Measurements from ENCODE around the gene CDCA3. TPM values are rescaled to one million over a fixed set of nuclear protein-coding genes. Genes with fewer than 3 reads are reported as not detected.

CDCA3 gene
- total RNA-seq, 2 experiments from 2014 or later, result 151 to 222 TPM

GRCh38 chr12:6869049-6870021, 18.2 kb upstream of the CDCA3 start:
- BruUV-seq (replicated peaks), result no TSS peak

GRCh38 chr12:6868211-6869048, 17.3 kb upstream of the CDCA3 start:
- no peaks in the 10 kb centered on the region for H3K9me3 ChIP-seq (ENCODE audit: low read length)
- DNase-seq (ENCODE audit: low spot score), result peak; percentile 55
- peak overlapping the region; percentile 93 for H3K4me3 ChIP-seq (ENCODE audit: low read depth, low read length, poor library complexity, severe bottlenecking)
- BruUV-seq (replicated peaks), result no TSS peak
- intact Hi-C loops (cut with micrococcal nuclease; ENCODE audit: unreplicated experiment), result loop anchor here (1.0 to 5.0 kb wide), 3 partner anchors 28 to 224 kb away; partner anchors contain the start of genes C1R and GNB3
- H3K4me2 ChIP-seq (ENCODE audit: low read length), result peak overlapping the region; percentile 100
- H3K27ac ChIP-seq (ENCODE audit: low read depth, low read length, poor library complexity, severe bottlenecking), result peak overlapping the region; percentile 66
- H3K36me3 ChIP-seq (ENCODE audit: insufficient read depth, low read length), result peaks cover 71% of the 10 kb centered on the region
- H3K9me2 ChIP-seq (ENCODE audit: insufficient read depth, low read length), result no peaks in the 10 kb centered on the region
- H3K4me1 ChIP-seq (ENCODE audit: insufficient read depth, low read length, poor library complexity, severe bottlenecking), result peaks cover 51% of the 10 kb centered on the region
- 0 out of 2 replicates have a peak, but pooled peaks cover 10% of the 10 kb centered on the region for H4K20me1 ChIP-seq (ENCODE audit: insufficient read depth, low read length)
- H3K79me2 ChIP-seq (ENCODE audit: insufficient read depth, low read depth, low read length), result peaks cover 18% of the 10 kb centered on the region; the same call in 1 of the 2 replicates
- ChIA-PET POLR2A (interaction anchor here (0.5 to 6.0 kb wide), 7 partner anchors 16 to 366 kb away, joined by 3 to 60 read pairs (median 4); partner anchors contain the start of genes C12orf57, CDCA3, GNB3 and RNU7-1), CTCF (ENCODE audit: unreplicated experiment) (interaction anchor here (0.6 to 2.0 kb wide), 6 partner anchors 16 to 34 kb away, joined by 3 to 7 read pairs (median 6); partner anchors contain the start of genes CDCA3 and USP5)
- TF ChIP-seq EZH2phosphoT487 (IDR thresholded peaks at IDR 0.05; ENCODE audit: borderline replicate concordance, low read depth, low read length) (no peak), CTCF (conservative IDR thresholded peaks at IDR 0.05; ENCODE audit: low read length) (peak; percentile 66)
- H2AFZ ChIP-seq (ENCODE audit: low read length), result no peak overlapping the region

More at GRCh38 chr12:6869049-6870021, 18.2 kb upstream of the CDCA3 start:
- H3K4me3 ChIP-seq (ENCODE audit: low read depth, low read length, poor library complexity, severe bottlenecking), result peak overlapping the region; percentile 93
- peak overlapping the region; percentile 100 for H3K4me2 ChIP-seq (ENCODE audit: low read length)
- peaks cover 18% of the 10 kb centered on the region; the same call in 1 of the 2 replicates for H3K79me2 ChIP-seq (ENCODE audit: insufficient read depth, low read depth, low read length)
- no peak overlapping the region for H2AFZ ChIP-seq (ENCODE audit: low read length)
- peak; percentile 87 for TF ChIP-seq CTCF (conservative IDR thresholded peaks at IDR 0.05; ENCODE audit: low read length)
- TF ChIP-seq EZH2phosphoT487 (IDR thresholded peaks at IDR 0.05; ENCODE audit: borderline replicate concordance, low read depth, low read length), result no peak
- peaks cover 53% of the 10 kb centered on the region for H3K4me1 ChIP-seq (ENCODE audit: insufficient read depth, low read length, poor library complexity, severe bottlenecking)
- no peaks in the 10 kb centered on the region for H3K9me2 ChIP-seq (ENCODE audit: insufficient read depth, low read length)
- CTCF ChIA-PET (ENCODE audit: unreplicated experiment), result interaction anchor here (0.5 to 1.3 kb wide), 7 partner anchors 15 to 328 kb away, joined by 3 to 7 read pairs (median 4); partner anchors contain the start of genes CDCA3 and PTPN6
- POLR2A ChIA-PET, result interaction anchor here (0.6 to 6.0 kb wide), 8 partner anchors 13 to 99 kb away, joined by 3 to 60 read pairs (median 5); partner anchors contain the start of genes C12orf57, CDCA3, GNB3 and RNU7-1
- peaks cover 62% of the 10 kb centered on the region for H3K36me3 ChIP-seq (ENCODE audit: insufficient read depth, low read length)
- H4K20me1 ChIP-seq (ENCODE audit: insufficient read depth, low read length), result 0 out of 2 replicates have a peak, but pooled peaks cover 10% of the 10 kb centered on the region
- H3K27ac ChIP-seq (ENCODE audit: low read depth, low read length, poor library complexity, severe bottlenecking), result peak overlapping the region; percentile 66
- intact Hi-C loops (cut with micrococcal nuclease; ENCODE audit: unreplicated experiment), result loop anchor here (2.0 to 5.0 kb wide), 5 partner anchors 55 to 323 kb away; partner anchors contain the start of genes C1R and C1RL
- no peaks in the 10 kb centered on the region for H3K9me3 ChIP-seq (ENCODE audit: low read length)
- DNase-seq (ENCODE audit: low spot score), result peak; percentile 85

All from OCI-LY7 (cell line).